Chondrocyte (in vitro differentiated cells): Measurements from ENCODE around the gene SH3RF2. TPM values are rescaled to one million over a fixed set of nuclear protein-coding genes. Genes with fewer than 3 reads are reported as not detected.

Experiments
- DNase-seq: peaks from one replicate; pipeline ENCODE4 v3.0.0; 2021; ENCODE audit warnings: mixed read lengths, low spot score
- H3K27ac Mint-ChIP-seq: one replicate; pipeline ENCODE4 v1.8.0; 2021; ENCODE audit warnings: mild to moderate bottlenecking, moderate library complexity, mixed read lengths; ENCODE audit not compliant: unreplicated experiment
- H3K27me3 Mint-ChIP-seq: 2 replicates; pipeline ENCODE4 v1.8.0; 2021; ENCODE audit warnings: low read depth, mixed read lengths
- H3K36me3 Mint-ChIP-seq: 2 replicates; pipeline ENCODE4 v1.8.0; 2021; ENCODE audit warnings: low read depth, mixed read lengths
- H3K4me1 Mint-ChIP-seq: 2 replicates; pipeline ENCODE4 v1.8.0; 2021; ENCODE audit warnings: low read depth, mild to moderate bottlenecking, mixed read lengths
- H3K4me3 Mint-ChIP-seq: one replicate; pipeline ENCODE4 v1.8.0; 2021; ENCODE audit warnings: mild to moderate bottlenecking, moderate library complexity, mixed read lengths; ENCODE audit not compliant: unreplicated experiment
- H3K9me3 Mint-ChIP-seq: 2 replicates; pipeline ENCODE4 v1.8.0; 2021; ENCODE audit warnings: low read depth, mixed read lengths
- total RNA-seq: library from RNA; stranded (reverse); gene quantifications from 3 replicates; pipeline ENCODE4 v1.2.1, GENCODE V29; 2021
- TF ChIP-seq, protein P1 (sequence below): fragments of 200-600 bp; sonication (generic); IDR thresholded peaks from 2 replicates; pipeline ENCODE4 v1.5.0; 2021; ENCODE audit warnings: antibody characterized with exemption, mild to moderate bottlenecking, moderate library complexity

SH3RF2 gene
- total RNA-seq, 1 donor from 2014 or later = 0.42 TPM

DNA sequence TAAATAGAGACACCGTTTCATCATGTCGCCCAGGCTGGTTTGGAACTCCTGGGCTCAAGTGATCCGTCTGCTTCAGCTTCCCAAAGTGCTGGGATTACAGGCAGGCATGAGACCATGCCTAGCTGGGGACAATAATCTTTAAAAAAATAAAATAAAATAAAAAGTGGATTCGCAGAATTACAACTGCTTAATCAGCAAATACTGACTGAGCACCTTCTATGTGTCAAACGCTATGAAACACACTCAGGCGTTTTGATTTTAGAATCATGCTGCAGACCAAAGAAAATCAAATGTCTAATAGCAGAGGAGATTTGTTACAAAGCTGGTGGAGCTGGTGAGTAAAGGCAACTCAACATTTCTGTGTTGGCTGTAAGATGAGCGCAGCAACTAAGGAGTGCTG is 22.7 kb upstream of the SH3RF2 start:
- Mint-ChIP-seq H3K27ac (no peak overlapping the region), H3K4me1 (peaks cover 7% of the 10 kb centered on the region), H3K36me3 (no peaks in the 10 kb centered on the region), H3K27me3 (no peaks in the 10 kb centered on the region), H3K4me3 (no peak overlapping the region), H3K9me3 (no peaks in the 10 kb centered on the region)
- no peak for DNase-seq
- TF ChIP-seq, protein P1, sequence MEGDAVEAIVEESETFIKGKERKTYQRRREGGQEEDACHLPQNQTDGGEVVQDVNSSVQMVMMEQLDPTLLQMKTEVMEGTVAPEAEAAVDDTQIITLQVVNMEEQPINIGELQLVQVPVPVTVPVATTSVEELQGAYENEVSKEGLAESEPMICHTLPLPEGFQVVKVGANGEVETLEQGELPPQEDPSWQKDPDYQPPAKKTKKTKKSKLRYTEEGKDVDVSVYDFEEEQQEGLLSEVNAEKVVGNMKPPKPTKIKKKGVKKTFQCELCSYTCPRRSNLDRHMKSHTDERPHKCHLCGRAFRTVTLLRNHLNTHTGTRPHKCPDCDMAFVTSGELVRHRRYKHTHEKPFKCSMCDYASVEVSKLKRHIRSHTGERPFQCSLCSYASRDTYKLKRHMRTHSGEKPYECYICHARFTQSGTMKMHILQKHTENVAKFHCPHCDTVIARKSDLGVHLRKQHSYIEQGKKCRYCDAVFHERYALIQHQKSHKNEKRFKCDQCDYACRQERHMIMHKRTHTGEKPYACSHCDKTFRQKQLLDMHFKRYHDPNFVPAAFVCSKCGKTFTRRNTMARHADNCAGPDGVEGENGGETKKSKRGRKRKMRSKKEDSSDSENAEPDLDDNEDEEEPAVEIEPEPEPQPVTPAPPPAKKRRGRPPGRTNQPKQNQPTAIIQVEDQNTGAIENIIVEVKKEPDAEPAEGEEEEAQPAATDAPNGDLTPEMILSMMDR = no peak

DNA sequence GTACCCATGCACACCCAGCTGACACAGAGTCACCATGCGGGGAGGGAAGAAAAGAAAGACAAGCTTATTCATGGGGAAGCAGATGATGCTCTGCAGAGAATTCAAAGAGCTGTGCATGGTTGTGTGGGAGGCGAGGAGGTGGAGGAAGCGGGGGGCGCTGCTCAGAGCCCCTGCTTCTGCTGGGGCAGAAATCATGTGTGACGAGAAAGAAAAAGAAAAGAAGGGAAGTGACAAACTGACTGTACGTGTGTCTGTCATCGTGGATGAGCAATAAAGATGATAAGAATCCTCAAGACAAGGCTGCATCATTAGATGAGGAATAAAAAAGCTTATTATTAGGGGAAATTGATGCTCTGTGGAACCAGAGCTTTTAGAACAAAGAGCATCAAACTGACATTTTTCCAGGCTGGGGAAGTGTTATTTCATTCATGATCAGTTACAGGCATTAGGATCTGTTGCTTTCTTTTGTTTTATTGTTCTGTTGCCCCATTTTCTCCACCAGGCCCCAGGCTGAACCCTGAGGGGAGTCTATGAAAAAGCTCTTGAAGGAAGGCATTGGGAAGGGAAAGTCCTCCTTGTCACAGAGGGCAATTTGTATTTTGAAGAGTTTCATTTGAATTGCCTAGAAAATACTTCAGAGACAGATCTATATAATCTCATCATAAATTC is 20.3 kb upstream of the SH3RF2 start:
- H3K27me3 Mint-ChIP-seq = no peaks in the 10 kb centered on the region
- no peak overlapping the region for H3K27ac Mint-ChIP-seq
- peaks cover 7% of the 10 kb centered on the region for H3K4me1 Mint-ChIP-seq
- no peak for DNase-seq
- no peaks in the 10 kb centered on the region for H3K36me3 Mint-ChIP-seq
- no peaks in the 10 kb centered on the region for H3K9me3 Mint-ChIP-seq
- H3K4me3 Mint-ChIP-seq = no peak overlapping the region
- TF ChIP-seq, protein P1 = no peak

DNA sequence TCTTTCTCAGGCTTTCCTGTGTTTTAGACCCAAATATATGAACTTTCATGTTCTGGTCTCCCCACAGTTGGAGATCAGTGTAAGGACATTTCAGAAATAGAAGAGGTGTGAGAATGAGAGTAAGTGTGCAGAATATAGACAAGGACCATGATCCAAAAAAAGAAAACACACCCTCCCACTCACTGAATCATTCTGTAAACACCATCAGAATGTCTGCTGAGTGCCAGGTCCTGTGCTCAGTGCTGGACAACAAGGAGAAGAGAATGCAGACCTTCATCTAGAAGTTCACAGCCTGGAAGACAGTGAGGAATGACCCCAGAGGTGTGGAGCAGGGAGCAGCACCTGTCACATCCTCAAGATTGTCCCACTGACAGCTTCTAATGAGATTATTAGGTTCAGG is 19.1 kb upstream of the SH3RF2 start:
- TF ChIP-seq, protein P1 = no peak
- H3K27me3 Mint-ChIP-seq = no peaks in the 10 kb centered on the region
- H3K4me1 Mint-ChIP-seq = peaks cover 7% of the 10 kb centered on the region
- no peak for DNase-seq
- no peak overlapping the region for H3K4me3 Mint-ChIP-seq
- H3K27ac Mint-ChIP-seq = no peak overlapping the region
- no peaks in the 10 kb centered on the region for H3K36me3 Mint-ChIP-seq
- no peaks in the 10 kb centered on the region for H3K9me3 Mint-ChIP-seq

DNA sequence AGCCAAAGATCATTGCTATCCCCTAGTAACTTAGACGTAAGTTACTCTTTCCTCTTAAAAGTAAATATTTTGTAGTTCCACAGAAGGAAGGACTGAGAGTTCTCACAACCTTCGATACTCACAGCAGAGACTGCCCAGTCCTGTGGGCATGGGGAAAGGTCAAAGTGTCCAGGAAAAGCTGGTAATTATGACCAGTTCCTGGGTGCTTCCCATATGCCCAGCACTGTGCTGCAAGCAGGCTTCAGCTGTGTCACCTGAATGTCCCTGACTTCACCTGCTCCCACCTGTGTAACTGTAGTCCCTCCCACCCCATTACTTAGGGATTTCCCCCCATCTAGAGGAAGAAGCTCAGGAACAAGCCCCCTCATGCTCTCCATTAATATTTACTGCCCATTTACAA is 18.0 kb upstream of the SH3RF2 start:
- Mint-ChIP-seq H3K36me3 (no peaks in the 10 kb centered on the region), H3K4me1 (peaks cover 7% of the 10 kb centered on the region), H3K27me3 (no peaks in the 10 kb centered on the region), H3K9me3 (no peaks in the 10 kb centered on the region), H3K27ac (no peak overlapping the region), H3K4me3 (no peak overlapping the region)
- TF ChIP-seq, protein P1 = no peak
- DNase-seq = no peak

DNA sequence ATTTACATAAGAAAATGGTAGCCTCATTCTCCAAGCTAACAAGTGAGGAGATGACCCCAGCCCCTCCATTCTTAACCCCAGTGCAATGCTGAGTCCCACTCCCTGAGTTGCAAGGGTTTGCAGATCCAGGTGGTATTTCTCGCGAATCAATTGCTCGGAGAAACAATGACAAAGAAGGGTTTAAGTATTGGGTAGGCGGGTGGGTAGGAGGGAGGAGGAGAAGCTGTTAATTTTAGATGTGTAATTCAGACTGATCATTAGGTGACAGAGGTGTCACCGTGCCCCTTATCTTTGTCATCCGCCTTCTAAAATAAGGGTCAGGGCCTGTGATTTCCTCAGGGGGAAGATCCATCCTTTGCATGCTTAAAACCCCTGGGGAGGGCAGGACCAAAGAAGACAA is 17.0 kb upstream of the SH3RF2 start:
- no peak overlapping the region for H3K27ac Mint-ChIP-seq
- no peak overlapping the region for H3K4me3 Mint-ChIP-seq
- TF ChIP-seq, protein P1 = no peak
- H3K36me3 Mint-ChIP-seq = no peaks in the 10 kb centered on the region
- no peaks in the 10 kb centered on the region for H3K27me3 Mint-ChIP-seq
- H3K9me3 Mint-ChIP-seq = no peaks in the 10 kb centered on the region
- DNase-seq = no peak
- peaks cover 12% of the 10 kb centered on the region for H3K4me1 Mint-ChIP-seq
